ENCODE measurements around the gene CHRM4.
A peak's percentile ranks its signal among the peaks of the same experiment; 100 is the strongest.

The CHRM4 gene

GRCh38 chr11:46350695-46351094, 40.9 kb downstream of the CHRM4 start:
- no peak for DNase-seq

- no peak for DNase-seq
Observed at GRCh38 chr11:46348566-46349401, 42.8 kb downstream of the CHRM4 start.

GRCh38 chr11:46347637-46348311, 43.8 kb downstream of the CHRM4 start:
- peak in 5 of 51 donors; percentile 20 to 43 (median 27) for DNase-seq

- peak in 49 of 51 donors; percentile 42 to 93 (median 78) for DNase-seq
Observed at GRCh38 chr11:46346886-46347636, 44.5 kb downstream of the CHRM4 start, which contains the start of gene DGKZ. Gene DGKZ (plus strand): TSS chr11:46347463. CDS start chr11:46347660, 197 bp downstream.

- DNase-seq = no peak
Observed at GRCh38 chr11:46345881-46346484, 45.6 kb downstream of the CHRM4 start.

- DNase-seq = peak in 8 of 51 donors; percentile 14 to 34 (median 21)
Observed at GRCh38 chr11:46345131-46345597, 46.4 kb downstream of the CHRM4 start.

GRCh38 chr11:46343520-46343919, 48.1 kb downstream of the CHRM4 start:
- DNase-seq = no peak

- DNase-seq = peak in 1 of 51 donors; percentile 22
Observed at GRCh38 chr11:46342239-46342638, 49.3 kb downstream of the CHRM4 start.

- DNase-seq = no peak
Observed at GRCh38 chr11:46341454-46341853, 50.1 kb downstream of the CHRM4 start.

GRCh38 chr11:46339816-46340215, 51.8 kb downstream of the CHRM4 start:
- no peak for DNase-seq

- peak in 12 of 51 donors; percentile 15 to 63 (median 34) for DNase-seq
Observed at GRCh38 chr11:46338988-46339666, 52.4 kb downstream of the CHRM4 start.

- no peak for DNase-seq
Observed at GRCh38 chr11:46338636-46338987, 53.0 kb downstream of the CHRM4 start.

- DNase-seq = no peak
Observed at GRCh38 chr11:46337626-46338345, 53.8 kb downstream of the CHRM4 start.

GRCh38 chr11:46336563-46337180, 54.9 kb downstream of the CHRM4 start:
- DNase-seq = peak in 2 of 51 donors; percentile 13 to 21

- DNase-seq = peak in 23 of 51 donors; percentile 32 to 74 (median 56)
Observed at GRCh38 chr11:46335890-46336562, 55.5 kb downstream of the CHRM4 start.

- no peak for DNase-seq
Observed at GRCh38 chr11:46335271-46335670, 56.3 kb downstream of the CHRM4 start.

GRCh38 chr11:46334211-46334610, 57.4 kb downstream of the CHRM4 start:
- DNase-seq = no peak

Data from hypothalamus (tissue), 51 donors.